Neuronal stem cell (in vitro differentiated cells): ENCODE data around the gene TCF15.

Experiments
- DNase-seq: peaks from one replicate; pipeline ENCODE4 v3.0.0-alpha.2; 2013; ENCODE audit warnings: low spot score
- H2AFZ ChIP-seq: one replicate; pipeline ENCODE4 v1.6.1; 2013; ENCODE audit warnings: mild to moderate bottlenecking, low read length, inconsistent platforms
- H2AK5ac ChIP-seq: 2 replicates; pipeline ENCODE4 v1.6.1; 2013; ENCODE audit warnings: low read depth, mild to moderate bottlenecking, inconsistent platforms, low read length, moderate library complexity, mixed read lengths
- H2BK120ac ChIP-seq: 2 replicates; pipeline ENCODE4 v1.6.1; 2013; ENCODE audit warnings: low read depth, mild to moderate bottlenecking, inconsistent platforms, low read length, moderate library complexity, mixed read lengths
- H2BK12ac ChIP-seq: one replicate; pipeline ENCODE4 v1.6.1; 2013; ENCODE audit warnings: low read length, inconsistent platforms
- H2BK15ac ChIP-seq: 2 replicates; pipeline ENCODE4 v1.6.1; 2013; ENCODE audit warnings: mild to moderate bottlenecking, low read length, inconsistent platforms, mixed read lengths
- H2BK5ac ChIP-seq: one replicate; pipeline ENCODE4 v1.6.1; 2013; ENCODE audit warnings: inconsistent platforms, mild to moderate bottlenecking, low read length, moderate library complexity
- H3K14ac ChIP-seq: one replicate; pipeline ENCODE4 v1.6.1; 2013; ENCODE audit warnings: low read length, inconsistent platforms
- H3K18ac ChIP-seq: 2 replicates; pipeline ENCODE4 v1.6.1; 2013; ENCODE audit warnings: low read length, inconsistent platforms
- H3K23ac ChIP-seq: 2 replicates; pipeline ENCODE4 v1.6.1; 2013; ENCODE audit warnings: low read depth, mild to moderate bottlenecking, mixed read lengths, low read length, inconsistent platforms; ENCODE audit not compliant: poor library complexity
- H3K27ac ChIP-seq: replicated peaks from 3 replicates; pipeline ENCODE4 v1.5.1; 2013; ENCODE audit warnings: low read length, inconsistent platforms
- H3K27me3 ChIP-seq, 3 experiments: 2 replicates each; pipeline ENCODE4 v1.6.1; 2013; ENCODE audit warnings: low read length in 3 of 3, mild to moderate bottlenecking in 2 of 3, inconsistent platforms in 1 of 3, low read depth in 1 of 3, mixed read lengths in 1 of 3, moderate library complexity in 1 of 3; ENCODE audit not compliant: control insufficient read depth in 3 of 3, insufficient read depth in 3 of 3
- H3K36me3 ChIP-seq, 2 donors: replicated peaks in 1 of 2; 2 replicates each; pipeline ENCODE4 v1.6.1; 2013; ENCODE audit warnings: low read length in 2 of 2; ENCODE audit not compliant: control insufficient read depth in 2 of 2, insufficient read depth in 2 of 2
- H3K4ac ChIP-seq: 2 replicates; pipeline ENCODE4 v1.6.1; 2013; ENCODE audit warnings: inconsistent platforms, mild to moderate bottlenecking, low read length, moderate library complexity
- H3K4me1 ChIP-seq, 2 donors: 1 replicate in 1 of 2; 2 replicates in 1 of 2; pipeline ENCODE4 v1.6.1; 2013; ENCODE audit warnings: low read length in 2 of 2, low read depth in 1 of 2; ENCODE audit not compliant: control insufficient read depth in 2 of 2, insufficient read depth in 1 of 2
- H3K4me2 ChIP-seq: one replicate; pipeline ENCODE4 v1.6.1; 2013; ENCODE audit warnings: mild to moderate bottlenecking, low read length, inconsistent platforms; ENCODE audit not compliant: insufficient read depth, poor library complexity, severe bottlenecking
- H3K4me3 ChIP-seq, 2 donors: 2 replicates each; pipeline ENCODE4 v1.5.1; 2013; ENCODE audit warnings: low read length in 2 of 2, mild to moderate bottlenecking in 2 of 2, inconsistent platforms in 1 of 2, moderate library complexity in 1 of 2
- H3K79me1 ChIP-seq: one replicate; pipeline ENCODE4 v1.6.1; 2013; ENCODE audit warnings: low read depth, mild to moderate bottlenecking, inconsistent platforms, low read length, moderate library complexity
- H3K9ac ChIP-seq: one replicate; pipeline ENCODE4 v1.6.1; 2013; ENCODE audit warnings: mild to moderate bottlenecking, low read depth, low read length, inconsistent platforms; ENCODE audit not compliant: poor library complexity
- H3K9me3 ChIP-seq, 2 donors: replicated peaks in 1 of 2; 2 replicates each; pipeline versions ENCODE3 to v1.6.1; 2013; ENCODE audit warnings: low read length in 2 of 2, mild to moderate bottlenecking in 2 of 2, inconsistent platforms in 1 of 2, low read depth in 1 of 2, mixed read lengths in 1 of 2, moderate library complexity in 1 of 2; ENCODE audit not compliant: control insufficient read depth in 2 of 2, insufficient read depth in 1 of 2
- H4K8ac ChIP-seq: one replicate; pipeline ENCODE4 v1.6.1; 2013; ENCODE audit warnings: low read depth, mild to moderate bottlenecking, inconsistent platforms, low read length, moderate library complexity
- H4K91ac ChIP-seq: one replicate; pipeline ENCODE4 v1.6.1; 2013; ENCODE audit warnings: low read length, low read depth, mild to moderate bottlenecking, inconsistent platforms; ENCODE audit not compliant: poor library complexity
- WGBS, 2 donors: extraction: QIAGEN DNeasy Blood & Tissue Kit; methylation state at CpG; one replicate each; pipeline ENCODE4 v1.1.7; 2013; ENCODE audit warnings: missing lambda C conversion rate in 2 of 2, mixed read lengths in 1 of 2; ENCODE audit not compliant: insufficient read length in 2 of 2, insufficient replicate concordance in 1 of 2; ENCODE audit errors: extremely low coverage in 2 of 2; 5-methylcytosine and 5-hydroxymethylcytosine counted together

The TCF15 gene

GRCh38 chr20:655726-656624 lies 45.9 kb upstream of the TCF15 start:
- no peak overlapping the region for H2BK120ac ChIP-seq
- H2BK12ac ChIP-seq = no peak overlapping the region
- H3K4me3 ChIP-seq = no peak overlapping the region
- no peak overlapping the region for H4K91ac ChIP-seq
- H2BK5ac ChIP-seq = no peak overlapping the region
- H3K79me1 ChIP-seq = no peaks in the 10 kb centered on the region
- H3K4me1 ChIP-seq = peaks cover 7 to 21% of the 10 kb centered on the region in 2 donors
- no peak overlapping the region for H4K8ac ChIP-seq
- H3K27me3 ChIP-seq = peaks cover 3 to 64% (median 7%) of the 10 kb centered on the region in 3 experiments
- no peak overlapping the region for H3K4ac ChIP-seq
- no peak overlapping the region for H3K14ac ChIP-seq
- no peaks in the 10 kb centered on the region for H3K9me3 ChIP-seq
- H3K27ac ChIP-seq = no peak overlapping the region
- DNase-seq = no peak
- no peak overlapping the region for H3K18ac ChIP-seq
- H2AFZ ChIP-seq = no peak overlapping the region
- no peak overlapping the region for H2BK15ac ChIP-seq
- no peak overlapping the region for H3K23ac ChIP-seq
- H3K9ac ChIP-seq = no peak overlapping the region
- H3K36me3 ChIP-seq = no peaks in the 10 kb centered on the region
- no peak overlapping the region for H3K4me2 ChIP-seq
- H2AK5ac ChIP-seq = no peak overlapping the region
- WGBS, 2 donors = no CpG with 5 or more reads among the region's 11 CpGs

- no peak overlapping the region for H4K8ac ChIP-seq
- H3K79me1 ChIP-seq = no peaks in the 10 kb centered on the region
- H2AFZ ChIP-seq = no peak overlapping the region
- H3K4ac ChIP-seq = no peak overlapping the region
- H3K9ac ChIP-seq = no peak overlapping the region
- H3K4me2 ChIP-seq = no peak overlapping the region
- H3K27ac ChIP-seq = no peak overlapping the region
- no peak overlapping the region for H4K91ac ChIP-seq
- no peak overlapping the region for H2AK5ac ChIP-seq
- H3K18ac ChIP-seq = no peak overlapping the region
- H3K27me3 ChIP-seq = peaks cover 3 to 53% (median 7%) of the 10 kb centered on the region in 3 experiments
- no peak overlapping the region for H2BK120ac ChIP-seq
- H3K23ac ChIP-seq = no peak overlapping the region
- DNase-seq = no peak
- peaks cover 1 to 9% of the 10 kb centered on the region in 2 donors for H3K36me3 ChIP-seq
- H3K9me3 ChIP-seq = no peaks in the 10 kb centered on the region
- H3K4me1 ChIP-seq = peaks cover 7 to 18% of the 10 kb centered on the region in 2 donors
- H3K14ac ChIP-seq = no peak overlapping the region
- H2BK15ac ChIP-seq = no peak overlapping the region
- H2BK5ac ChIP-seq = no peak overlapping the region
- WGBS, 2 donors = no CpG with 5 or more reads among the region's 3 CpGs
- no peak overlapping the region for H2BK12ac ChIP-seq
- H3K4me3 ChIP-seq = no peak overlapping the region
These were observed 44.3 kb upstream of the TCF15 start for GRCh38 chr20:654417-654750.

GRCh38 chr20:653590-654416 lies 43.7 kb upstream of the TCF15 start:
- no peak for DNase-seq
- Histone ChIP-seq H3K27ac (no peak overlapping the region), H3K4me2 (peak overlapping the region; percentile 85), H3K23ac (peak overlapping the region; percentile 60), H3K18ac (peak overlapping the region; percentile 82), H3K9ac (no peak overlapping the region), H3K4ac (peak overlapping the region; percentile 42), H3K27me3 (peaks cover 3 to 47% (median 7%) of the 10 kb centered on the region in 3 experiments), H4K8ac (no peak overlapping the region), H3K4me3 (peak overlapping the region; percentile 70 to 74), H3K36me3 (peaks cover 1 to 12% of the 10 kb centered on the region in 2 donors), H2BK12ac (peak overlapping the region; percentile 11), H2BK5ac (no peak overlapping the region), H2AFZ (peak overlapping the region; percentile 94), H2BK15ac (peak overlapping the region; percentile 6), H2AK5ac (peak overlapping the region; percentile 44), H2BK120ac (peak overlapping the region; percentile 14), H4K91ac (no peak overlapping the region), H3K4me1 (peaks cover 7 to 16% of the 10 kb centered on the region in 2 donors), H3K9me3 (no peaks in the 10 kb centered on the region), H3K79me1 (no peaks in the 10 kb centered on the region), H3K14ac (no peak overlapping the region)
- WGBS, 2 donors = no CpG with 5 or more reads among the region's 31 CpGs
